SK-N-SH (cell line): ENCODE data around the gene UBE4B.

ENCODE experiments used
- CTCF ChIP-seq: fragments of 200-600 bp; sonication (generic); IDR thresholded peaks from 2 replicates; pipeline ENCODE4 v1.6.1; 2017; ENCODE audit warnings: antibody characterized with exemption, mild to moderate bottlenecking, moderate library complexity
- EP300 ChIP-seq, 2 experiments: IDR thresholded peaks; 2 replicates each; pipeline versions ENCODE4 v1.4.0 to v1.6.1; 2012; ENCODE audit warnings: borderline replicate concordance in 1 of 2, low read depth in 1 of 2, low read length in 1 of 2
- EZH2phosphoT487 ChIP-seq: fragments of 200-600 bp; sonication (generic); IDR thresholded peaks from 2 replicates; pipeline ENCODE4 v1.6.1; 2017; ENCODE audit warnings: low read depth, mixed run types, mild to moderate bottlenecking, antibody characterized with exemption, moderate library complexity, borderline replicate concordance
- GABPA ChIP-seq: IDR thresholded peaks from 2 replicates; pipeline ENCODE4 v1.4.0; 2012; ENCODE audit warnings: low read depth, mild to moderate bottlenecking
- MXI1 ChIP-seq: IDR thresholded peaks from 2 replicates; pipeline ENCODE4 v1.6.1; 2012; ENCODE audit warnings: mild to moderate bottlenecking, low read depth, low read length, improper control_type of control experiment
- NFIC ChIP-seq: IDR thresholded peaks from 2 replicates; pipeline ENCODE4 v1.4.0; 2012; ENCODE audit warnings: borderline replicate concordance
- REST ChIP-seq: IDR thresholded peaks from 2 replicates; pipeline ENCODE4 v1.6.1; 2012; ENCODE audit warnings: mild to moderate bottlenecking, low read depth, low read length, moderate library complexity
- RFX5 ChIP-seq: IDR thresholded peaks from 2 replicates; pipeline ENCODE4 v1.6.1; 2012; ENCODE audit warnings: mild to moderate bottlenecking, improper control_type of control experiment, low read length
- RXRA ChIP-seq: IDR thresholded peaks from 2 replicates; pipeline ENCODE4 v1.4.0; 2012; ENCODE audit warnings: low read depth, mild to moderate bottlenecking, borderline replicate concordance
- SIN3A ChIP-seq: IDR thresholded peaks from 2 replicates; pipeline ENCODE4 v1.6.1; 2012; ENCODE audit warnings: low read depth, mild to moderate bottlenecking, low read length, moderate library complexity, borderline replicate concordance
- SMC3 ChIP-seq: IDR thresholded peaks from 2 replicates; pipeline ENCODE4 v1.6.1; 2012; ENCODE audit warnings: low read depth, low read length, improper control_type of control experiment
- YY1 ChIP-seq: IDR thresholded peaks from 2 replicates; pipeline ENCODE4 v1.4.0; 2012; ENCODE audit warnings: low read depth, mild to moderate bottlenecking

GRCh38 chr1:10209590-10209904, 176.8 kb downstream of the UBE4B start:
- TF ChIP-seq RXRA: no peak
- no peak for TF ChIP-seq CTCF
- no peak for TF ChIP-seq YY1
- TF ChIP-seq SMC3: no peak
- TF ChIP-seq REST: no peak
- TF ChIP-seq EP300 (IDR thresholded peaks at IDR 0.05; ENCODE audit: borderline replicate concordance in 1 of 2, low read depth in 1 of 2, low read length in 1 of 2): no peak
- no peak for TF ChIP-seq EZH2phosphoT487
- no peak for TF ChIP-seq SIN3A
- TF ChIP-seq MXI1: no peak
- TF ChIP-seq RFX5: no peak
- no peak for TF ChIP-seq GABPA
- no peak for TF ChIP-seq NFIC
